Progenitor cell of endocrine pancreas (in vitro differentiated cells): Measurements from ENCODE around the gene DKK3. TPM values are rescaled to one million over a fixed set of nuclear protein-coding genes. Genes with fewer than 3 reads are reported as not detected.
A peak's percentile ranks its signal among the peaks of the same experiment; 100 is the strongest.

Experiments
- DNase-seq: peaks from one replicate; pipeline ENCODE4 v3.0.0; 2021; ENCODE audit warnings: low spot score; ENCODE audit not compliant: unreplicated experiment
- H3K27ac Mint-ChIP-seq: 2 replicates; pipeline ENCODE4 v1.8.0; 2021; ENCODE audit warnings: mild to moderate bottlenecking, moderate library complexity, mixed read lengths
- H3K27me3 Mint-ChIP-seq: 2 replicates; pipeline ENCODE4 v1.8.0; 2021; ENCODE audit warnings: mixed read lengths
- H3K36me3 Mint-ChIP-seq: 2 replicates; pipeline ENCODE4 v1.8.0; 2022; ENCODE audit warnings: mixed read lengths; ENCODE audit not compliant: insufficient read depth
- H3K4me1 Mint-ChIP-seq: 2 replicates; pipeline ENCODE4 v1.8.0; 2021; ENCODE audit warnings: low read depth, mixed read lengths
- H3K4me3 Mint-ChIP-seq: 2 replicates; pipeline ENCODE4 v1.8.0; 2021; ENCODE audit warnings: low read depth, mild to moderate bottlenecking, moderate library complexity, mixed read lengths
- H3K9me3 Mint-ChIP-seq: 2 replicates; pipeline ENCODE4 v1.8.0; 2021; ENCODE audit warnings: low read depth, mixed read lengths
- total RNA-seq: library from RNA; stranded (reverse); gene quantifications from 2 replicates; pipeline ENCODE4 v1.2.1, GENCODE V29; 2021
- TF ChIP-seq, protein P1 (sequence below): fragments of 200-600 bp; sonication (generic); IDR thresholded peaks from one replicate; pipeline ENCODE4 v1.5.0; 2021; ENCODE audit warnings: antibody characterized with exemption, mild to moderate bottlenecking; ENCODE audit not compliant: unreplicated experiment

DKK3 gene
- total RNA-seq, 1 donor from 2014 or later, result 75.2 TPM

DNA sequence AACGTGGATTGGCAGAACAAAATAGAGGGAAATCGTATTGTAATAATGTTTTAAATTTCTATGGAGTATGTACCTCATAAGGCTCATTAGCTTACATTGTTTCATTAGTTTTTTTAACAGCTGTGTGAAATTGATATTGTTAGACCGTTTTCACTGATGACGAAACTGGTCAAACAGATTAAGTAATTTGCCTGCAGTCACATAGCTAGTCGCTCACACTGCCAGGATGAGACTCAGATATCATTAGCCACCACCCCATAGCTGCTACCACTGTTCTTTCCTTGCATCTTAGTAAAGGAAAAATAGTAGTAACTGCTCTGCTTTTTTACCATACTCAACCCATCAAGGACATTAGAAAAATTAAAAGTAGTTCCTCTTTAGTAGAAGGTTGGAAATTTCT, 64.0 kb downstream of the DKK3 start:
- Mint-ChIP-seq H3K9me3 (no peaks in the 10 kb centered on the region), H3K4me1 (peaks cover 3% of the 10 kb centered on the region), H3K27ac (no peak overlapping the region), H3K36me3 (peaks cover 19% of the 10 kb centered on the region), H3K27me3 (no peaks in the 10 kb centered on the region), H3K4me3 (no peak overlapping the region)
- TF ChIP-seq, protein P1, sequence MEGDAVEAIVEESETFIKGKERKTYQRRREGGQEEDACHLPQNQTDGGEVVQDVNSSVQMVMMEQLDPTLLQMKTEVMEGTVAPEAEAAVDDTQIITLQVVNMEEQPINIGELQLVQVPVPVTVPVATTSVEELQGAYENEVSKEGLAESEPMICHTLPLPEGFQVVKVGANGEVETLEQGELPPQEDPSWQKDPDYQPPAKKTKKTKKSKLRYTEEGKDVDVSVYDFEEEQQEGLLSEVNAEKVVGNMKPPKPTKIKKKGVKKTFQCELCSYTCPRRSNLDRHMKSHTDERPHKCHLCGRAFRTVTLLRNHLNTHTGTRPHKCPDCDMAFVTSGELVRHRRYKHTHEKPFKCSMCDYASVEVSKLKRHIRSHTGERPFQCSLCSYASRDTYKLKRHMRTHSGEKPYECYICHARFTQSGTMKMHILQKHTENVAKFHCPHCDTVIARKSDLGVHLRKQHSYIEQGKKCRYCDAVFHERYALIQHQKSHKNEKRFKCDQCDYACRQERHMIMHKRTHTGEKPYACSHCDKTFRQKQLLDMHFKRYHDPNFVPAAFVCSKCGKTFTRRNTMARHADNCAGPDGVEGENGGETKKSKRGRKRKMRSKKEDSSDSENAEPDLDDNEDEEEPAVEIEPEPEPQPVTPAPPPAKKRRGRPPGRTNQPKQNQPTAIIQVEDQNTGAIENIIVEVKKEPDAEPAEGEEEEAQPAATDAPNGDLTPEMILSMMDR, result no peak
- DNase-seq, result no peak

DNA sequence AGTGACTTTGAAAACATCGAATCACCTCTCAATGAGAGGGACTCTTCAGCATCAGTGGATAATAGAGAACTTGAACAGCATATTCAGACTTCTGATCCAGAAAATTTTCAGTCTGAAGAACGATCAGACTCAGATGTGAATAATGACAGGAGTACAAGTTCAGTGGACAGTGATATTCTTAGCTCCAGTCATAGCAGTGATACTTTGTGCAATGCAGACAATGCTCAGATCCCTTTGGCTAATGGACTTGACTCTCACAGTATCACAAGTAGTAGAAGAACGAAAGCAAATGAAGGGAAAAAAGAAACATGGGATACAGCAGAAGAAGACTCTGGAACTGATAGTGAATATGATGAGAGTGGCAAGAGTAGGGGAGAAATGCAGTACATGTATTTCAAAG, 65.8 kb downstream of the DKK3 start:
- Mint-ChIP-seq H3K27me3 (no peaks in the 10 kb centered on the region), H3K36me3 (peaks cover 18% of the 10 kb centered on the region)

DNA sequence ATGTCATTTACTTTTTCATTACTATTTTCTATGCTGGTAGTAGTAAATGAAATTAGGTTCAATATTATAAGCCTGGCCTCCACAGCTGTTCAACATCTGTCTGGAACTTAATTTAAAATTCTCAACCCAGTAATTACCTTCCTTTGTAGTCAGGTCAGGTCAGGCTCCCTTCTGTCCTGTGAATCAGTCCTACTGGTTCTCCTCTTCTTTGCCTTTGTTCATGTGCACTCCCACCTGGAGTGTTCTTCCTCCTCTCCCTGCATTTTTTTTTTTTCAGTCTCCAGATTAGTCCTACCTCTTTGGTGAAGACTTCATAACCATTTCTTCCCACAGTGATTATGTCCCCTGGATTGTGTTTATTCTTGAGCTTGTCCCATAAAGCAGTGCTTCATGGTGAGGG, 67.9 kb downstream of the DKK3 start:
- H3K4me3 Mint-ChIP-seq, result no peak overlapping the region
- peak overlapping the region; percentile 47 for H3K27ac Mint-ChIP-seq
- no peaks in the 10 kb centered on the region for H3K27me3 Mint-ChIP-seq
- peaks cover 24% of the 10 kb centered on the region for H3K36me3 Mint-ChIP-seq
- no peaks in the 10 kb centered on the region for H3K4me1 Mint-ChIP-seq
- no peaks in the 10 kb centered on the region for H3K9me3 Mint-ChIP-seq
- DNase-seq, result no peak
- TF ChIP-seq, protein P1, result no peak

More for the DNA sequence above, 65.8 kb downstream of the DKK3 start:
- TF ChIP-seq, protein P1, result no peak
- Mint-ChIP-seq H3K4me3 (no peak overlapping the region), H3K27ac (no peak overlapping the region), H3K4me1 (no peaks in the 10 kb centered on the region), H3K9me3 (no peaks in the 10 kb centered on the region)
- DNase-seq, result no peak

DNA sequence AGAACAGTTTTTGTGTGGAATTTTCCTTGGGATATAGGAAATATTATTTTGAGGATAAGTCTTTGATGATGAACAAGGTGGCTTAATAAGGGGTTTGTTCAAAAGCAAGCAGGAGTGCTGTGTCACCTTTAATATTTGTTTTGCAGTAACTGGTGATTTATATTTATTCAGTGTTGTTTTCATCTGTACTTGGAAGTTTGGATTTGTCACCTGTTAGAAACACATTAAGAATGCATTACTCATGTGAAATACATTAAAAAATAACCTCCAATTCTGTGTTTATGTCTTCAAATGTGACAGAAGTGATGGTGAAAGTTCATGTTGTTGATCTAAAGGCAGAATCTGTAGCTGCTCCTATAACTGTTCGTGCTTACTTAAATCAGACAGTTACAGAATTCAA, 70.5 kb downstream of the DKK3 start:
- peaks cover 32% of the 10 kb centered on the region for H3K36me3 Mint-ChIP-seq
- no peak for DNase-seq
- H3K4me1 Mint-ChIP-seq, result no peaks in the 10 kb centered on the region
- TF ChIP-seq, protein P1, result no peak
- H3K27ac Mint-ChIP-seq, result no peak overlapping the region
- no peaks in the 10 kb centered on the region for H3K9me3 Mint-ChIP-seq
- H3K27me3 Mint-ChIP-seq, result no peaks in the 10 kb centered on the region
- no peak overlapping the region for H3K4me3 Mint-ChIP-seq

DNA sequence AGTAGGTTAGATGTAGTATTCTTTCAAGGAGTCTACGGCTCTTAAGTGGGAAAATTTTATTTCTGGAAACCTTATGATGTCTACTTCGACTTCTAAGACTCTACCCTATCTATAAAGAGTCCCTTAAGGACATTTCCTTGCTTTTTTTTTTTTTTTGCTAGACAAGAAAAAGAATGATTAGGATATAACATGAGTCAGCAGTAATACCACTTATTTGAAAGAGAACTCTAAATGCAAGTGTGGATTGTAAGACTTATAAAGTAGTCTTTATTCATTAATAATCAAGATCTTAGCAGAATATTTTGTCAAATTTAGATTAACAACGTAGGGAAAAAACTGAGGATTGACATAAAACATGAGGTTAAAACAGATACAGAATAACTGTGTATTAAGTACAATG, 71.0 kb downstream of the DKK3 start:
- no peak for DNase-seq
- TF ChIP-seq, protein P1, result no peak
- Mint-ChIP-seq H3K36me3 (peaks cover 33% of the 10 kb centered on the region), H3K27me3 (no peaks in the 10 kb centered on the region), H3K4me1 (no peaks in the 10 kb centered on the region), H3K9me3 (no peaks in the 10 kb centered on the region), H3K27ac (no peak overlapping the region), H3K4me3 (no peak overlapping the region)
